GM19463 (cell line): ENCODE data around the gene TNFAIP8L1.
"Not testable (repeated sequence)": the region's sequence is repeated elsewhere in the genome, so short reads cannot be mapped to it uniquely, and the experiment has no call there.

ENCODE experiments used
- ATAC-seq: cut with Tn5 transposase; IDR thresholded peaks from one replicate; pipeline ENCODE4 v1.9.1; 2021; ENCODE audit warnings: mild to moderate bottlenecking, moderate library complexity; ENCODE audit not compliant: unreplicated experiment

The TNFAIP8L1 gene

DNA sequence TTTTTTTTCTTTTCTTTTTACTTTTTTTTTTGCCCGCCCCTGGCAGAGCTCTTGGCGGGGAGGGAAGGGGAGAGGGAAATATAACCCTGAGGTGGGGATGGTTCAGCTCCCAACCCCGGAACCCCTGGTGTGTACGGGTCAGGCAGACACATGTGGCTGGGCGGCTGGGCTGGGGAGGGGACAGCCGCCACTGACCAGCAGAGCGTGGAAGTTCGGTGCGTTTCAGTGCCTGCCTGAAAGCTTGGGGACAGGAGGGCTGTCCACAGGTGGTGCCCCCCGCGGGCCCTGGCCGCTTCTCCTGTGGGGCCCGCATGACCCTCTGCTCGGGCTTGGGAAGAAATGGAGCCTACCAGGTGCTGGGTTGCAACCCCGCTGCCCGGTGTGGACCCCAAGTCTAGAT, 36.0 kb downstream of the TNFAIP8L1 start:
- ATAC-seq = no peak

DNA sequence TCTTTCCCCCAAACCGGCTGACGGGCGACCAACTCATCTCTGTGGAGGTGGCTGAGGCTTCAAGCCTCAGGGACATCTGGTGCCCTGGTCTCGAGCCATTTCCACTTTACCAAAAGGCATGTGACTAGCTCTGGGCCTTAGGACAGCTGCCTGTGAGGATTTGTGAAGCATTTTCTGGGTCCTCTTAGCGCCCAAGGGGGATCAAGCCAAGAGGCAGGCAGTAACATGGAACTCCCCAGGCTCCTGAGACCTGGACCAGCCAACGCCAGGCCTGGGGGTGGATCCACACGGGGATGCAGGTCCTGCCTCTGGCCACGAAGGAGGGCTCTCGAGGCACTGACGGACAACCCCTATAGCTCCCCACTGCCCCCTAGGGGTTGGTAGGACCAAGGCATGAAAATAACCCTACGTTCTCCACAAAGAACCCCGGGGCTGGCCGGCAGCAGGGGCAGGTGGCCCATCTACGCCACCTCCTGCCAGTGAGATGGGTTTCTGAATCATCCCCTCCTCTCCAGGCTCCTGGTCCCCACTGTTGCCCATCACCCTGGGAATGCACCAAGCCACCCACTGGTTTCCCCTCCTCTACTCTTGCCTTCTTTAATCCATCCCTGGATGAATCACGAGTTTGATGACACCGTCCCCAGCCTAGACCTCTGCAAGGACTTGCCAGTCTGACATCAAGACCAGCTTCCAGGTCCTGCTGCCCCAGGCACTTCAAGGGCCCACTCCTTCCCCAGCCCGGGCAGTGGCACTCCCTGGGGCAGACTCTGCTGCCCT, 37.8 kb downstream of the TNFAIP8L1 start:
- no peak for ATAC-seq

DNA sequence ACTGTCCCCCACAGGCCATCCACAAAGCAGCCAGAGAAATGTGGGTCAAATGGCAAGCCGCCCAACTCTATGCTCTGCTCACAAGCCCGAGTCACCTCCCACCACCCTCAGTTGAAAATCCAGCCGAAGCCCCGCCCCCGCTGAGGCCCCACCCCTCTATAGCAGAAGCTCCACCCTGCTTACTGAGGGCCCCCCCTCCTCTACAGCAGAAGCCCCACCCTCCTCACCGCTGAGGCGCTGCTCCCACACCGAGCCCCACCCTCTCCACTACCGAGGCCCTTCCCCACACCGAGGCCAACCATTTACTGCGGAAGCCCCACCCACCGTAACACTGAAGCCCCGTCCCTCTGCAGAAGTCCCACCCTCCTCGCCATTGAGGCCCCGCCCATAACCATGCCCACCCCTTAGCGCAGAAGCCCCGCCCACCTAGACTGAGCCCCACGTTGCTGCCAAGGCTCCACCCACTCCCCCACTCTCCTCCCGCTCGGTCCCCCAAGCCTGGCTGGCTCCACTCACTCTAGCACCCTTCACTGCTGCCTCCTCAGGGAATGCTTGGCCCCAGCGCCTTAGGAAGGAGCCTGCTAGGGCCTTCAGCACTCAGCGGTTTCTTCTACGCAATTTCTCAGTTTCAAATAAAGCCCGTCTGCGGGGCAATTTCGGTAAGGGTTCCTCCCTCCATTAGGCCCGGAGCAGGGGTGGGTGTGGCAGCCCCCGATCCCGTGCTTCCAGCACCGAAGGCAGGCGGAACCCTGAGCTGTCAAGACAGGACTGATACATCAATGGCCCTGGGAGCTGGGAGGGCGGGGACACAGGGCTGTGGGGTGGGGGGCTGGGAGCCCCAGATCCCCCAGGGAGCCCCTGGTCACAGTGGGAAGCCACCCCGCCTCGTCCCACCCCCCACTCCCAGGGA, 39.8 kb downstream of the TNFAIP8L1 start:
- ATAC-seq = no peak

DNA sequence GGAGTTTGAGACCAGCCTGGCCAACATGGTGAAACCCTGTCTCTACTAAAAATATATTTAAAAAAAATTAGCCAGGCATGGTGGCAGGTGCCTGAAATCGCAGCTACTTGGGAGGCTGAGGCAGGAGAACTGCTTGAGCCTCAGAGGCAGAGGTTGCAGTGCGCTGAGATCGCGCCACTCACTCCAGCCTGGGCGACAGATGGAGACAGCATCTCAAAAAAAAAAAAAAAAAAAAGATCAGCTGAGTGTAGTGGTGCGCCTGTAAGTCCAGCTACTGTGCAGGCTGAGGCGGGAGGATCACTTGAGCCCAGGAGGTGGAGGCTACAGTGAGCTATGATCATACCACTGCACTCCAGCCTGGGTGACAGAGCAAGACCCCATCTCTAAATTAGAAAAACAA, 40.7 kb downstream of the TNFAIP8L1 start:
- ATAC-seq = not testable (repeated sequence)

DNA sequence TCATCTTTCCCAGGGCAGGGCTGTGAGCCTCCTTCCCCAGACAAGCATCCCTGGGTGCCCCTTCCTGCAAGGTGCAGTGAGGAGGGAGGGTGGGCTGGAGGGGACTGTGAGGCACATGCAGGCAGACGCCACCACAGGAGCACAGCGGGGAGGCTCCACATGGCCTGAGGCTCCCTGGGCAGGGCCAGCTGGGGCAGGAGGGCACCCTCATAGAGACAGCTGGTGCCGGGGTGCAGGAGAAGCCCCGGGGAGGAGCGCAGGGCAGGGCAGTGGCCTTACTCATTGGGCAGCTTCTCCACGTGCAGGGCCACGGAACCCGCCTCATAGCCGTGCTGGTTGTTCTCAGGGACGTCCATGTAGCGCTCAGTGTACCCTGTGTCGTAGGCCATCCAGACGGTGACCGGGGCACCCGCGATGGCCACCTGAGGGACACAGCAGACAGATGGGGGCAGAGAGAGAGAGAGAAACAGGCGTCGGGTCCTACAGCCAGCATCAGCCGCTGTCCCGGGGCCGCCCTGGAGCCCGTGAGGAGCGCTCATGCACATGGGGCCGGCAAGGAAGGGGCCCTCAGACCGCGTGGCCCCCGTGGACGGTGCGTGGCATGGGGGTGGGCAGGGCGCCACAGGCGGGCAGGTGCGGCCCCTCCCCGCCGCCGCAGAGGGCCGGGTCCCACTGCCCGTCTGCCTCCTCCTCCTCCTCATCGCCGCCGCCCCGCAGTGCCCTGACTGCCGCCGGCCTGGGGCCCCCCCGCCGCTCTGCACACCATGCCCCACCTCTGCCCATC, 43.3 kb downstream of the TNFAIP8L1 start:
- ATAC-seq = no peak

DNA sequence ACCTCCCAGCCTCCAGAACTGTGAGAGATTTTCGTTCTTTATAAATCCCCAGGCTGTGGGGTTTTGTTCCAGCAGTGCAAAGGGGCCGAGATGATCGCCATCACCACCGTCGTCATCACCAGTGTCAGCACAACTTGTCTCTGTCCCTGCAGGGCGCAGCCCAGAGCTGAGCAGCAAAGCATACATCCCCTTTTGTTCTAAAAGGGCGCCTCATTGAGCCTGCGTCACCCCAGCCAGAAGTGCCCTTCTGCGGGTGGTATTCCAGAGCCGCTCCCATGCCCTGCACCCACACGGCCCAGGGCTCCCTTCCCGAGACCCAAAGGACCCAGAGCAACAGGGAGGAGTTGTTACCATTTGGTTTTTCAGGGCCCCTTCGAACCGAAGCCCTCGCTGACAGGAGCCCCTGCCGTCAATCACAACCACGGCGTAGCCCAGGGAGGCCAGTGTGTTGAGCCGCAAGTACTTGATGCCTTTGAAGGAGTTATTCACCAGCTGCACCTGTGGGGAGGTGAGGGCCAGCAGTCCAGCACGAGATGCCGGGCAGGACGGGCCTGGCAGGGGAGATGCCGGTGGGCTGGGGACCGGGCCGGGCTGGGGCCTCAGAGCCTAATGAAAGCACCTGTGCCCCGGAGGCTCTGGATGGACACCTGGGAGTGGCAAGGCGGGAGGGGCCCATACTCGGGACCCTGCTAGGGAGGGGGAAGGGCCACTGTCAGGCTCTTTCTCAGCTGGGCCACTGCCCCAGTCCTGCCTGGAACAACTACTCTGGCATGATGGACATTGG, 45.2 kb downstream of the TNFAIP8L1 start:
- ATAC-seq = no peak

DNA sequence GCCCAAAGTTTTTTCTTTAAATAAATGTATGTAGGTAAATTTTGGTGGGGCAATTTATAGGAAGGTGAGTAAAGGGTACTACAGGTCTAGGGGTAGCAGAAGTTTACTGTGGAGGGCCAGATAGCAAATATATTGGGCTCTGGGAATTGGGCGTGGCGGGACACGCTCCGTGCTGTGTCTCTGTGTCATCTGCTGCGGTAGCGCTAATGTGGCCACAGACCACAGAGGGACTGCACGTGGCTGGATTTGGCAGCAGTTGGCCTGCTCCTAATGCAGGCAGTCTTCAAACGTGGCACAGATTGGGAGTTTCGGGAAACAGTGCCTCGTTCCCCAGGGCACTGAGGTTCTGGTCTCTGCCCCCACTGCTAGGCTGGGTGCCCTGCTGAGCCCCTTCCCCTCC, 47.4 kb downstream of the TNFAIP8L1 start:
- ATAC-seq = no peak

DNA sequence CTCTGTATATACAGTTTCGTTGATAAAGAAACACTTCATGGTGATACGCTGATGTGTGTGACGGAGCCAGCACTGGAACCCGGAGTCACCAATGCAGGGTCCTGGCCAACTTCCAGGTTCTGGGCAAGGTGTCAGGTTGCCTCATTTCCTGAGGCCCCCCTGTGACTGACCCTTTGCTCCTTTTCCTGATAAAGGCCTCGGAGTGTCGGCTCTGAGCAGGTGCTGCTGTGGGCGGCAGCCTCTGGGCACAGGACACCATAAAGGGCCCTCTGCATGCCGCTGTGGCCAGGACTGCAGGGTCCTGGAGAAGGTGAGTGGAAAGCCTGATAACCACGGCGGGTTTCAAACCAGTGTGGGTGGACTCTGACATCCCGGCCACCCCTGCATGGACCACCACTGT, 48.1 kb downstream of the TNFAIP8L1 start:
- no peak for ATAC-seq

DNA sequence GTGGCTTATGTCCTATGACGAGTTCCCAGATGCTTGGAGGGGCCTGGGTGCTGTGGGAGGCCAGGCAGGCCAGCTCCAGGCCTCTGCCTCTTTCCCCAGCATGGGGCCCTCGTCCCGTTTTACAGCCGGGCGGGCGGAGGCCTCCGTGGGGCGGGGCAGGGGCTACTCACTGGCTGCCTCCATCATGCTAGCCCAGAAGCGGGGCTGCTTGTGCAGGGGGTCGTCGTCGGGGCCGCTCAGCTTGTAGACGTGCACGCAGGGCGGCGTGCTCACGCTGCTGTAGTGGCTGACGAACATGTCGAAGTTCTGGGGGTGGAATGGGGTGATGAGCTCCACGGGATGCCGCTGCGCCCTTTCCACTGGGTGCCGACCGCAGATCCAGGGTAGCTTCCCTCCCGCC, 49.3 kb downstream of the TNFAIP8L1 start:
- no peak for ATAC-seq

DNA sequence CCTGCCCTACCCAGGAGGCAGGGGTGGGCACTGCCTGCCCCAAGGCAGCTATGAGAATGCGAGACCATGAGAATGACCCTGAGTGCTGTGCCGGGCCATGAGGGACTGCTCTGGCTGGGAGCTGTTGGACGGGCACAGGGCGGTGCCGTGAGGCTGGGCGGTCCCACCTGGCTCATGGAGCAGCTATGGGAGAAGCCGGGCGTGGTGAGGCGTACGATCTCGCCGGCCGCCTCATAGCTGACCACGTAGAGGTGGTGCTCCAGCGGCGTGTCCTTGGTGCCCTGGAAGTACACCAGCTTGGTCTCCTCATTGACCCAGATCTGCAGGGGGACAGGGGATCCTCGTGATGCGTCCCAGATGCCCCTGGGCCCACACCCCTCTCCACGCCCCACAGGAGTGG, 50.1 kb downstream of the TNFAIP8L1 start:
- ATAC-seq = no peak

DNA sequence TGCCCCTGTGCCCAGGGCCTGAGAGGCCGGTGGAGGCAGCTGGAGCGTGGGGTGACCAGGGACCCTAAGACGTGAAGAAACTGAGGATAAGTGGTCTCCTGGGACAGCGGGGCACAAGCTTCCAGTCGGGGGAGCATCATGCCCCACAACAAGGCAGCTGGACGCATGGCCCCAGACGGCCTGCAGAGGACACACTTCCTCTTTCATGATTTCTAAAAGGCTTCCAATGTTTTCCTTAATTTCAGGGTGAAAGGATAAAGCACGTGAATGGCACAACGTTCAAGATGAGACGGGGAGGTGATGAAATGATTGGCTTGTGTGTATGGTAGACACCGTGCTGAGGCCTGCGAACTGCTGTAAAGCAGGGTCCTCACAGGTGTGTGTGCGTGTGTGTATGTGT, 51.0 kb downstream of the TNFAIP8L1 start:
- ATAC-seq = no peak

DNA sequence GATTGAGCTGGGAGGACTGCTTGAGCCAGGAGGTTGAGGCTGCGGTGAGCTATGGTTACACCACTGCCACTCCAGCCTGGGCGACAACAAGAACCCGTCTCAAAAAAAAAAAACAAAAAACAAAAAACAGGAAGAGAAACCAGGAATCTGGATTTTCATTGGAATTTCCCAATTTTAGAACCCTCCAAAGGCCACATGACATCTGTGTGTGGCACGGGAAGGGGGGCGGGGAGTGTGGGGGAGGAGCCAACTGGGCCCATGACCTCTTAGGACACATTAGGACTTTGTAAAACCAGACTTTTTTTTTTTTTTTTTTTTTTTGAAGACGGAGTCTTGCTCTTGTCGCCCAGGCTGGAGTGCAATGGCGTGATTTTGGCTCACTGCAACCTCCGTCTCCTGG, 52.1 kb downstream of the TNFAIP8L1 start:
- ATAC-seq = no peak

DNA sequence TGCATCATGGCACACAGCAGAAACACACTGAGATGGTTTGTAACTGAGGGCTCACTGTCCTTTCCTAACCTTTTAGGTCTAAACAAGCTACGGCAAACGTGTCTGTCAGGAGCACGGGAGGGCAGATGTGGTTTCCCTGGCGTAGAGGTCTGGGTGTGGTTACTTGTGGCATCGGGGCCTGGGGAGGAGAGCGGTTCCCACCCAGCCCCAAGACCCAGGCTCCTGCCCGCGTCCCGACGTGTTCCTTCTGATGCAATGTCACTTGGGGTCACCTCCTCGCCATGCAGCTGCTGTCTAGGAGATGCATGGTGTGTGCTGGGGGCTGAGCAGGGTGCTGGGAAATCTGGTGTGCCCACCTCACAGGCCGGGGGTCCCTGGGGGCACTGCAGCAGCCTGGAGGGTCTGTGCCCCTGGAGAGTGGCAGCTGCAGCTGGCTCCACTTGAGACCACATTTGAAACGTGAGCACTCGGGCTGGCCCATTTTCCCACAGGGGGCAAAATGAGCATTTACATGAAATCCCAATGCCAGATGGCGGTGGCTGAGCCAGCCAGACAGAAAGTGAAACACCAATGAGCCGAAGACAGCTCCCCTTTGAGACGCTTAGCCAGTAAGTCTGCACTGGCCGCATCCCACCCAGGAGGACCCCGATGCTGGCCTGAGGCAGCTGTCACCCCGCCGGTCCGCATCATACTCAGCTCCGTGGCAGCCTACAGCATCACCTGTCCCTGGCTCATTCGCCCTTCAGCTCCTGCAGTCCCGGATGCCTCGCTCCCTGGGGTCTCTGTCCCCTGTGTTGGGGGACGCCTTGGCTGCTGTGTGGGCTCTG, 53.1 kb downstream of the TNFAIP8L1 start:
- no peak for ATAC-seq

DNA sequence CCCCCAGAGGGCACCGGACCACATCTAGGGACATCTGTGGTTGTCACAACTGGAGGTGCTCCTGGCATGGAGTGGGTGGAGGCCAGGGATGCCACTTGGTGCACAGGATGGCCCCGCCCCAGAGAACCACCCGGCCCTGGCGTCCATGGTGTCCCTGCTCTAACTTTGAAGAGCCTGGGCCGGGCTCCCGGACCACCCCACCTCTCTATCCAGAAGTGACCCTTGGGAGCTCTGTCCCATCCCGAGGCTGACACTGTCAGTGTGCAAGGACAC, 53.7 kb downstream of the TNFAIP8L1 start:
- ATAC-seq = no peak

DNA sequence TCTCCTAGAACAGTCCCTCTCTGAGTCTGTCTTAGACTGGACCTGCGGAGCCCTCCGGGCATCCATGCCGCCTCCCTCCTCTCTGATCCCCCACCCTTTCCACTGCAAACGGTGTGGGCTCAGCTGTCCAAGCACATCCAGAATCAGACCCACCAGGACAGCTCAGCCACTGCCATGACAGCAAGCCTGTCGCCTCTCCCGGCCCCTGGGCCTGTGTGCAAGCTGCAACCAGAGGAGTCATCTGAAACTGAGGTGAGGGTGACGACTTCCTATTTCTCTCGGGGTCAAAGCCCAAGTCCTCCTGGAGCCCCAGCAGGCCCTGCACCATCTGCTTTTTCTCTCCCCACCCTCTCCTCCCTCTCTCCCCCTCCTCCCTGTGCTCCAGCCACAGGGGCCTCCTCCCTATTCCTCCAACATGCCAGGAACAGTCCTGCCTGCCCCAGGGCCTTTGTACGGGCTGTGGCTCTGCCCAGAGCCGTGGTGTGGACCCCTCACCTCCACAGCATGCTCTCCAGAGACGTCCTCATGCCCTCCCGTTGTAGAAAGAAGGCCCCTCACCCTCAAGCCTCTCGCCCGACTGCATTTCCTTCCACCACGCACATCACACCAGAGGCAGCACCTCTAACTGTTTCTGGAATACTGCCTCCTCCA, 54.3 kb downstream of the TNFAIP8L1 start:
- no peak for ATAC-seq

DNA sequence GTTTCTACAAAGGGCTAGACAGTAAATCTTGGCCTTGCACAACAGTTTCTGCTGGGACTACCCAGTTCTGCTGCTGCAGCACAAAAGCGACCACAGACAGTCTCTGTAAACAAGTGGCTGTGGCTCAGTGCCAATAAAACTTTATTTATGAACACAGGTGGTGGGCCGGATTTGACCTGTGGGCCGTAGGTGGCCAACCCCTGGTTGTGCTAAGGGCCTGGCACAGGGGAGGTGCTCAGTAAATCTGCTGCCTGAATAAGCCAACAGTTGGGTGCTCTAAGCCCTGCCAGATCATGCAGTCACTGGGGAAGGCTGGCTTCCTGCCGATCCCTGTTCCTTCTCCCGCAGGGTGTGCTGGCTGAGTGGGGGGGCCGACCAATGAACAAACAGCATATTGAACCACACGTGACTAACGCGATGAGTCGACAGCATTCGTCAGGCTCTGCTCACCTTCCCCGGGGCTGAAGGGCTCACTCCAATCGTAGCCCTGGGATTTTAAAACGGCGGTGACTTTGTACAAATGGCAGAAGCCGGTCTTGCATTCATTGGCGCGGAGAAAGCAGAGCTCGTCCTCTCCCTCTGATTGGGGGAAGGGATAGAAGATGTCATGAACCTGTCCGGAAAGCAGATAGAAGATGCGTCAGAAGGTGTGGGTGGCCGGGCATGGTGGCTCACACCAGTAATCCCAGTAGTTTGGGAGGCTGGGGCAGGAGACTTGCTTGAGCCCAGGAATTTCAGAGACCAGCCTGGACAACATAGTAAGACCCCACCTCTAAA, 55.1 kb downstream of the TNFAIP8L1 start:
- no peak for ATAC-seq

DNA sequence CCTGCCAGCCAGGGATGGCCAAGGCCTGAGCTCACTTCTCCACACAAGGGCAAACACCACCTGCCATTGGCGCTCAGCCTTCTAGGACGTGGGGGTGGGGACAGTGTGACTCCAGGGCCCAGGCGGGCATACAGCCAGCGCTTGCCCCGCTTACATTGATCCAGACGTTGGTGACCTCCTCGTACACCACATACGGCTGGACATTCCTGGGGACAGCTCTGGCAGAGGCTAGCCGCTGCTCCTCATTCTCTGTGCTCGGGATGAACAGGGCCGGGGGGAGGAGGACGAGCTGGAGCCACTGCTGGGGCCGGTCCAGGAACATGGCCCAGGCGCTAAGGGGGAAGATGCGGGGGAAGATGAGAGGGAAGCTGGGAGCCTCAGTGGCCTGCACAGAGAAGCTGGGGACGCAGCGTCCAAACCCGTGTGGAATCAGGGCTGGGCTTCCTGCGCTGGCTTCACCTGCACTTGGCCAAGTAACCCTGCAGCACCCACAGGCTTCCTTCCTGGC, 56.0 kb downstream of the TNFAIP8L1 start:
- no peak for ATAC-seq

DNA sequence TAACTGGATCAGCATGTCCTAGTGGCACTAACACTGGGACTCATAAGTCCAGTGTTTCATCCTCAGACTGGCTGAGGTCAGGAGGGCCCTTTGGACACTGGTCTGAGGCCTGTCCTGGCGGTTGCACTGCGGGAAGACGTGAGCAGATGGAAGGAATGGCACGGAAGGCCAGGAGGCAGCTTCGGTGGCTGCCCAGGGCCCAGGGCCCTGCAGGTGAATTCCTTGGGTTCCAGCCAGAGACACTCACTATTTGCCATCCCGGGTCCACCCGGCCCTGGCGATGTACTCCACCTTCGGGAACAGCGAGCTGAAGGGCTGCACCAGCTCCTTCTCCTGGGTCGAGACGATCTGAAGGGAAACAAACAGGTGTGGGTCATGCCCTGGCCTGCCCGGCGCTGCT, 58.0 kb downstream of the TNFAIP8L1 start:
- no peak for ATAC-seq
